ENCODE measurements around the gene MSL3B.

DNA sequence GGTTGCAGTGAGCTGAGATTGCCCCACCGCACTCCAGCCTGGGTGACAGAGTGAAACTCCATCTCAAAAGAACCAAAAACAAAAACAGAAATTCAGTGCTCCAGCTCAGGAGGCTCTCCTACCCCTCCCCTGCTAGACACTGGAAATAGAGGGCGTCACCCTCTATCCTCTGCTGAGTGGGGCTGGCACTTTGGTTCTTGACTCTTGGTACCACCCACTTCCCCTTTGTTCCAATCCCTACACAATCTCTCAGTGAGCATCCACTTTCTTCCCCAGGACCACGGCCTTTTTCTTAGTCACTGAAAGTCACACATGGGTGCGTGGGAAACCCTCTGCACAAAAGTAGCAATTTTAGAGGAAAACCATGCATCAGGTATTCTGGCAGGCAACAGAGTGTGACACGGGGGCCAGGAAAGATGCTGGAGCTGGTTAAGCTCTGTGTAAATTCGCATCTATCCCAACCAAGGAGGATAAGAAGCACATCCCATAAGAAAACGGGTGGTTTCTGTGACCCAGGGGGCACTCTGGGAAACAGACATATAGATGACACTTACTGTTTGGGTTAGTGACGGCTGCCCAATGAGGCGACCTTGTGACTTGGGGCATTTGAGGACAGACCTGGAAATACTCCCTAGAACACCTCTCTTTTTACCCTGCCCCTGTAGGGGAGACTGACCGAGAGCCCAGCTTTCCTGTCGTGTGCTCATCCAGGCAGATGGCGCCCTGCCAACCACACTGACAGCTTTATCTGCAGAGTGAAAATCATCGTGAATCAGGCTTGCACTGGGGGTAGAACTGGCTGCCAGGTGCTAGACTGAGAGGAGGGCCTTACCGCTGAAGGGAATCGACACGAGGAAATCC, 21.6 kb downstream of the MSL3B start:
- no peak for TF ChIP-seq CTCF (conservative IDR thresholded peaks at IDR 0.05; ENCODE audit: low read depth, low read length)
- no peak for TF ChIP-seq EZH2 (IDR thresholded peaks at IDR 0.05; ENCODE audit: borderline replicate concordance, low read depth, low read length, poor library complexity, severe bottlenecking)
